ENCODE data around the gene CALML5. TPM values are rescaled to one million over a fixed set of nuclear protein-coding genes. Genes with fewer than 3 reads are reported as not detected.

The CALML5 gene
- total RNA-seq, 2 donors from 2014 or later: 0.46 to 10.5 TPM

GRCh38 chr10:5468262-5469106 is 30.9 kb downstream of the CALML5 start:
- peak overlapping the region in 1 of 2 donors; percentile 63 for H3K27ac ChIP-seq

GRCh38 chr10:5467634-5468255 is 31.6 kb downstream of the CALML5 start:
- peaks cover 5% of the 10 kb centered on the region for H3K4me1 ChIP-seq (replicated peaks)
- WGBS: 64% methylated on average over 6 of the region's 6 CpGs
- no peak for TF ChIP-seq CTCF (IDR thresholded peaks at IDR 0.05)
- TF ChIP-seq POLR2AphosphoS5 (IDR thresholded peaks at IDR 0.05): no peak
- no peak for TF ChIP-seq POLR2A (IDR thresholded peaks at IDR 0.05)
- no peaks in the 10 kb centered on the region for H3K9me3 ChIP-seq
- DNase-seq (ENCODE audit: low spot score): no peak
- H3K36me3 ChIP-seq: no peaks in the 10 kb centered on the region
- H3K4me3 ChIP-seq: no peak overlapping the region
- intact Hi-C loops (cut with DNase I): no loop called here
- H3K27ac ChIP-seq: peak overlapping the region in 1 of 2 donors; percentile 63
- H3K27me3 ChIP-seq (replicated peaks; ENCODE audit: insufficient read depth): no peaks in the 10 kb centered on the region

More at GRCh38 chr10:5468262-5469106, 30.9 kb downstream of the CALML5 start:
- H3K9me3 ChIP-seq: no peaks in the 10 kb centered on the region
- intact Hi-C loops (cut with DNase I): no loop called here
- no peak overlapping the region for H3K4me3 ChIP-seq
- TF ChIP-seq POLR2A (IDR thresholded peaks at IDR 0.05): no peak
- TF ChIP-seq CTCF (IDR thresholded peaks at IDR 0.05): no peak
- no peak for TF ChIP-seq POLR2AphosphoS5 (IDR thresholded peaks at IDR 0.05)
- H3K4me1 ChIP-seq (replicated peaks): peaks cover 5% of the 10 kb centered on the region
- 73% methylated on average over 7 of the region's 8 CpGs for WGBS
- no peaks in the 10 kb centered on the region for H3K27me3 ChIP-seq (replicated peaks; ENCODE audit: insufficient read depth)
- no peak for DNase-seq (ENCODE audit: low spot score)
- no peaks in the 10 kb centered on the region for H3K36me3 ChIP-seq

- Histone ChIP-seq H3K4me3 (no peak overlapping the region), H3K9me3 (no peaks in the 10 kb centered on the region), H3K4me1 (replicated peaks) (peaks cover 5% of the 10 kb centered on the region), H3K27me3 (replicated peaks; ENCODE audit: insufficient read depth) (no peaks in the 10 kb centered on the region), H3K36me3 (no peaks in the 10 kb centered on the region), H3K27ac (peak overlapping the region; percentile 60 to 63)
- 50% methylated on average over 8 of the region's 8 CpGs for WGBS
- DNase-seq (ENCODE audit: low spot score): no peak
- intact Hi-C loops (cut with DNase I): no loop called here
- TF ChIP-seq CTCF (IDR thresholded peaks at IDR 0.05) (no peak), POLR2A (IDR thresholded peaks at IDR 0.05) (no peak), POLR2AphosphoS5 (IDR thresholded peaks at IDR 0.05) (no peak)
Observed at GRCh38 chr10:5467207-5467535, 32.2 kb downstream of the CALML5 start.

GRCh38 chr10:5466451-5467206 is 32.7 kb downstream of the CALML5 start:
- H3K4me3 ChIP-seq: no peak overlapping the region
- intact Hi-C loops (cut with DNase I): no loop called here
- H3K27ac ChIP-seq: peak overlapping the region; percentile 60 to 63
- whole genome bisulfite sequencing: 39% methylated on average over 18 of the region's 18 CpGs
- no peaks in the 10 kb centered on the region for H3K27me3 ChIP-seq (replicated peaks; ENCODE audit: insufficient read depth)
- H3K36me3 ChIP-seq: no peaks in the 10 kb centered on the region
- peaks cover 5% of the 10 kb centered on the region for H3K4me1 ChIP-seq (replicated peaks)
- TF ChIP-seq POLR2AphosphoS5 (IDR thresholded peaks at IDR 0.05) (peak; percentile 72), POLR2A (IDR thresholded peaks at IDR 0.05) (no peak)
- DNase-seq (ENCODE audit: low spot score): peak; percentile 80
- no peaks in the 10 kb centered on the region for H3K9me3 ChIP-seq

GRCh38 chr10:5465976-5466450 is 33.4 kb downstream of the CALML5 start:
- DNase-seq (ENCODE audit: low spot score): no peak
- Histone ChIP-seq H3K4me3 (no peak overlapping the region), H3K27ac (peak overlapping the region; percentile 60 to 63), H3K36me3 (no peaks in the 10 kb centered on the region), H3K4me1 (replicated peaks) (peaks cover 5% of the 10 kb centered on the region), H3K27me3 (replicated peaks; ENCODE audit: insufficient read depth) (no peaks in the 10 kb centered on the region), H3K9me3 (no peaks in the 10 kb centered on the region)
- TF ChIP-seq POLR2AphosphoS5 (IDR thresholded peaks at IDR 0.05) (no peak), CTCF (IDR thresholded peaks at IDR 0.05) (no peak), POLR2A (IDR thresholded peaks at IDR 0.05) (no peak)
- 51% methylated on average over 12 of the region's 12 CpGs for WGBS
- intact Hi-C loops (cut with DNase I): no loop called here

Measured in prostate gland (tissue), 2 donors.